Spleen (tissue), 11 donors: ENCODE measurements around the gene TRIM63. TPM values are rescaled to one million over a fixed set of nuclear protein-coding genes. Genes with fewer than 3 reads are reported as not detected.

Experiments
- DNase-seq: peaks from one replicate; pipeline ENCODE4 v3.0.0-alpha.2; 2020
- H3K27ac ChIP-seq, 8 donors: fragments of 200-600 bp; sonication (generic) in 7 of 8; 1 replicate in 4 of 8; 2 replicates in 4 of 8; pipeline versions ENCODE4 v1.5.0 to v1.8.0; 2016 to 2021; ENCODE audit warnings: inconsistent platforms in 4 of 8, mild to moderate bottlenecking in 4 of 8, moderate library complexity in 1 of 8
- H3K27me3 ChIP-seq, 7 donors: fragments of 200-600 bp; sonication (generic) in 6 of 7; replicated peaks in 1 of 7; 1 replicate in 4 of 7; 2 replicates in 3 of 7; pipeline versions ENCODE4 v1.5.0 to v1.8.0; 2016 to 2021; ENCODE audit warnings: inconsistent platforms in 3 of 7, mild to moderate bottlenecking in 1 of 7
- H3K36me3 ChIP-seq, 6 donors: fragments of 200-600 bp; sonication (generic) in 5 of 6; 1 replicate in 4 of 6; 2 replicates in 2 of 6; pipeline versions ENCODE4 v1.5.0 to v1.8.0; 2016 to 2021; ENCODE audit warnings: inconsistent platforms in 2 of 6
- H3K4me1 ChIP-seq, 6 donors: fragments of 200-600 bp; sonication (generic) in 5 of 6; 1 replicate in 3 of 6; 2 replicates in 3 of 6; pipeline versions ENCODE4 v1.5.0 to v1.8.0; 2016 to 2021; ENCODE audit warnings: inconsistent platforms in 3 of 6
- H3K4me3 ChIP-seq, 8 donors: fragments of 200-600 bp; sonication (generic) in 7 of 8; 1 replicate in 4 of 8; 2 replicates in 4 of 8; pipeline versions ENCODE4 v1.5.0 to v1.8.0; 2016 to 2021; ENCODE audit warnings: inconsistent platforms in 4 of 8, mild to moderate bottlenecking in 4 of 8, moderate library complexity in 2 of 8
- H3K9me3 ChIP-seq, 8 donors: fragments of 200-600 bp; sonication (generic) in 7 of 8; 1 replicate in 4 of 8; 2 replicates in 4 of 8; pipeline versions ENCODE4 v1.5.0 to v1.8.0; 2016 to 2021; ENCODE audit warnings: inconsistent platforms in 4 of 8
- POLR2A ChIP-seq, 3 donors: fragments of 450-650 bp; IDR thresholded peaks; one replicate each; pipeline ENCODE4 v1.5.1; 2017; ENCODE audit warnings: antibody characterized with exemption in 3 of 3, mild to moderate bottlenecking in 1 of 3
- POLR2AphosphoS5 ChIP-seq, 3 donors: sonication (generic); formaldehyde crosslinking; IDR thresholded peaks; one replicate each; pipeline ENCODE4 v1.5.1; 2017; ENCODE audit warnings: antibody characterized with exemption in 3 of 3
- WGBS, 5 donors: extraction: QIAGEN DNeasy Blood & Tissue Kit in 3 of 5; methylation state at CpG; one replicate each; pipeline versions ENCODE4 v1.1.5 to v1.1.7; 2013 to 2018; 5-methylcytosine and 5-hydroxymethylcytosine counted together
- intact Hi-C: fragments of 100-400 bp; cut with DNase I; formaldehyde crosslinking; loops from one replicate; pipeline ENCODE4 v1.15.0; 2023; ENCODE audit warnings: low total_unique reads
- polyA plus RNA-seq, 3 donors: library from polyadenylated mRNA; stranded (reverse); fragments of 200-250 nt; gene quantifications; one replicate each; pipeline ENCODE4 v1.2.1, GENCODE V29; 2013
- total RNA-seq, 7 donors: library from RNA; depleted of rRNA in 3 of 7; stranded (reverse); fragments of >200 nt in 3 of 7; fragmentation: NEBNext Ultra II Directional in 4 of 7; extraction: Animal tissue kit (Norgen Biotek cat#: 25700) in 4 of 7; gene quantifications; one replicate each; pipeline versions ENCODE4 v1.1.0 to v1.2.1, GENCODE V29; 2016 to 2021
- TF ChIP-seq, protein P1 (sequence below), 11 experiments: fragments of 200-600 bp in 7 of 11; fragments of 450-650 bp in 4 of 11; sonication (generic) in 4 of 11; IDR thresholded peaks in 8 of 11; conservative IDR thresholded peaks in 3 of 11; 1 replicate in 7 of 11; 2 replicates in 4 of 11; pipeline versions ENCODE4 v1.4.0 to v1.8.0; 2016 to 2021; ENCODE audit warnings: antibody characterized with exemption in 11 of 11, inconsistent platforms in 4 of 11, mild to moderate bottlenecking in 1 of 11
- donor health status: healthy with polysubstance abuse.
- donor health status: DM: no; HTN: no; CAD: no; lungs with moderate emphysema.
- donor health status: DM: no; HTN: no; CAD: no.
- donor health status: Bipolar disorder and iron deficiency.
- donor health status: healthy.
- donor health status: DM: no; HTN: no; CAD: no.
- donor health status: DM: yes; HTN: yes; CAD: no.

Gene TRIM63
- total and polyA plus RNA-seq, 10 donors, result 0.13 to 0.61 (median 0.30) TPM; not detected in 5

DNA sequence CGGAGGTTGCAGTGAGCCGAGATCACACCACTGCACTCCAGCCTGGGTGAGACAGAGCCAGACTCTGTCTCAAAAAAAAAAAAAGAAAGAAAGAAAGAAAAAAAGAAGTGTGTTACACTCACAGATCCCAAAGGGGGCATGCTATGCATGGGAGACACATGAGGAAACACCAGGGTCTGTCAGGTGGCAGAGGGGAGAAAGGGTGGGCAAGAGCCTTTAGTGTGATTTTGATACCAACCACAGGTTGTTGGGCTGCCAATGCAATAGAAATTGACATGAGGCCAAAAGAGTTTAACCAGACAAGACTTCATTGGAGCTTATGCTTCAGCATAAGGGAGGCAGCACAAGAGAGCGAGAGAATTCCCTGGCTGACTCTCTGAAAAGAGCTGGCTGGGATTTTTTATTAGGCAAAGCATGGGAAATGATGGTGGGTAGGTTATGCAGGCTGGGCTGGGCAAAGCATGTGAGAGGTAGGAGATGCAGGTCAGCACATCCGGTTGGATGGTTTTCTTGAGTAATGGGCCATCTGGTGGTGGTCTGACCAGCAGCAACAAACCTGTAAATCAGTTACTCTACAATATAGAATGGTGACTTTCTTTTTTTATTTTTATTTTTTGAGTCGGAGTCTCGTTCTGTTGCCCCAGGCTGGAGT, 57.5 kb downstream of the TRIM63 start:
- 69 to 76% (median 72%) methylated on average over 6 of the region's 6 CpGs for WGBS, 5 donors
- no peaks in the 10 kb centered on the region for H3K36me3 ChIP-seq

DNA sequence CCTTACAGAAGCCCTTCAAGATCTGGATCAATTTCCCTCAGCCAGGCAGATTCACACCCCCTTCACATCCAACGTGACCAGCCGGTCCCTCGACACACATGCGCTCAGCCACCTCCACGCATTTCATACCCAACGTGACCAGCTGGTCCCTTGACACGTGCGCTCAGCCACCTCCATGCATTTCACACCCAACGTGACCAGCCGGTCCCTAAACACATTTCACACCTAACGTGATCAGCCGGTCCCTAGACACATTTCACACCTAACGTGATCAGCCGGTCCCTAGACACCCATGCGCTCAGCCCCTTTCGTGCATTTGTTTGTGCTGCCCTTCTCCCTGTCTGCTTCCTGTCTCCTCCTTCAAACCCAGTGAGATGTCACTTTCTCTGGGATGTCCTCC, 60.7 kb downstream of the TRIM63 start:
- DNase-seq, result no peak
- no peaks in the 10 kb centered on the region for H3K9me3 ChIP-seq
- peaks cover 0 to 22% (median 4%) of the 10 kb centered on the region in 6 donors for H3K4me1 ChIP-seq
- H3K4me3 ChIP-seq, result no peak overlapping the region
- no peaks in the 10 kb centered on the region for H3K36me3 ChIP-seq
- no peak for TF ChIP-seq POLR2AphosphoS5 (IDR thresholded peaks at IDR 0.05)
- no peak for TF ChIP-seq POLR2A (IDR thresholded peaks at IDR 0.05)
- TF ChIP-seq, protein P1, sequence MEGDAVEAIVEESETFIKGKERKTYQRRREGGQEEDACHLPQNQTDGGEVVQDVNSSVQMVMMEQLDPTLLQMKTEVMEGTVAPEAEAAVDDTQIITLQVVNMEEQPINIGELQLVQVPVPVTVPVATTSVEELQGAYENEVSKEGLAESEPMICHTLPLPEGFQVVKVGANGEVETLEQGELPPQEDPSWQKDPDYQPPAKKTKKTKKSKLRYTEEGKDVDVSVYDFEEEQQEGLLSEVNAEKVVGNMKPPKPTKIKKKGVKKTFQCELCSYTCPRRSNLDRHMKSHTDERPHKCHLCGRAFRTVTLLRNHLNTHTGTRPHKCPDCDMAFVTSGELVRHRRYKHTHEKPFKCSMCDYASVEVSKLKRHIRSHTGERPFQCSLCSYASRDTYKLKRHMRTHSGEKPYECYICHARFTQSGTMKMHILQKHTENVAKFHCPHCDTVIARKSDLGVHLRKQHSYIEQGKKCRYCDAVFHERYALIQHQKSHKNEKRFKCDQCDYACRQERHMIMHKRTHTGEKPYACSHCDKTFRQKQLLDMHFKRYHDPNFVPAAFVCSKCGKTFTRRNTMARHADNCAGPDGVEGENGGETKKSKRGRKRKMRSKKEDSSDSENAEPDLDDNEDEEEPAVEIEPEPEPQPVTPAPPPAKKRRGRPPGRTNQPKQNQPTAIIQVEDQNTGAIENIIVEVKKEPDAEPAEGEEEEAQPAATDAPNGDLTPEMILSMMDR (IDR thresholded peaks at IDR 0.05 in 8 of 11, conservative IDR thresholded peaks at IDR 0.05 in 3 of 11), result no peak
- 88 to 96% (median 92%) methylated on average over 16 of the region's 16 CpGs for WGBS, 5 donors
- H3K27me3 ChIP-seq, result no peaks in the 10 kb centered on the region
- intact Hi-C loops, result no loop called here
- H3K27ac ChIP-seq, result no peak overlapping the region

More for the DNA sequence above, 57.5 kb downstream of the TRIM63 start:
- Histone ChIP-seq H3K9me3 (no peaks in the 10 kb centered on the region), H3K4me3 (no peak overlapping the region), H3K27me3 (no peaks in the 10 kb centered on the region), H3K4me1 (peaks cover 0 to 10% (median under 1%) of the 10 kb centered on the region in 6 donors), H3K27ac (no peak overlapping the region)
- intact Hi-C loops, result no loop called here
- TF ChIP-seq, protein P1 (IDR thresholded peaks at IDR 0.05 in 8 of 11, conservative IDR thresholded peaks at IDR 0.05 in 3 of 11), result peak in 1 of 11 experiments; percentile 7
- no peak for TF ChIP-seq POLR2AphosphoS5 (IDR thresholded peaks at IDR 0.05)
- DNase-seq, result peak; percentile 31

DNA sequence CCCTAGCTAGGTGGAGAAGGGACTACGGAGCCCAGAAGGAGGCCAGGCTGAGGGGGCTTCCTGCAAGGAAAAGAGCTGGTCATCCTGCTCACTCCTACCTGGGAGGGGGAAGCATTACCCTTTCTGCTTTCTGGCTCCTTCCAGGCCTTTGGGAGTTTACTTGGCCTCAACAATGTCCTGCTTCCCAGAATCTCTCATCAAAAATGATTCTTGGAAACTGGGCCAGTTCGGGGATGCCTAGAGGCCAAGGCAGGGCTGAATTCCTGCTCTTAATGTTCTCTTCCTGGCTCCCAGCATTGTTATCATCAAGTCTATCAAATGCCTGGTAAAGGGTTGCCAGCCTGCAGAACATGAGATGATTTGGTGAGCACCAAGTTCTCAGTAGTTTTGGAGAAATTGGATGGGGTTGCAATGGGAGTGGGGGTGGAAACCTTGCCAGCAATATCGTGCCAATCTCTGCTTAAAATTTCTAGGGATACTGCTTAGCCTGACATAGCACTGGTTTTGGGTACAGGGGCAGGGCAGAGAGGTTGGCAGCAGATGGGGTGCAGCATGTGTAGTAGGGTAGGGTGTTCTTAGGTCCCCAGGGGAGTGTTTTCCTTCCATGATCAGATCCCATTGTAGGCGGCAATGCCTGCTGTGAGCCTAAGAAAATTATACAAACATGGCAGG, 61.9 kb downstream of the TRIM63 start:
- Histone ChIP-seq H3K36me3 (no peaks in the 10 kb centered on the region), H3K4me3 (no peak overlapping the region), H3K27ac (peak overlapping the region in 4 of 8 donors; percentile 22 to 54 (median 34)), H3K9me3 (no peaks in the 10 kb centered on the region), H3K4me1 (peaks cover 0 to 22% (median 4%) of the 10 kb centered on the region in 6 donors), H3K27me3 (no peaks in the 10 kb centered on the region)
- 66 to 82% (median 79%) methylated on average over 4 of the region's 4 CpGs for WGBS, 5 donors
- DNase-seq, result no peak
- intact Hi-C loops, result no loop called here
- TF ChIP-seq POLR2A (IDR thresholded peaks at IDR 0.05), result no peak
- no peak for TF ChIP-seq POLR2AphosphoS5 (IDR thresholded peaks at IDR 0.05)
- TF ChIP-seq, protein P1 (IDR thresholded peaks at IDR 0.05 in 8 of 11, conservative IDR thresholded peaks at IDR 0.05 in 3 of 11), result no peak

DNA sequence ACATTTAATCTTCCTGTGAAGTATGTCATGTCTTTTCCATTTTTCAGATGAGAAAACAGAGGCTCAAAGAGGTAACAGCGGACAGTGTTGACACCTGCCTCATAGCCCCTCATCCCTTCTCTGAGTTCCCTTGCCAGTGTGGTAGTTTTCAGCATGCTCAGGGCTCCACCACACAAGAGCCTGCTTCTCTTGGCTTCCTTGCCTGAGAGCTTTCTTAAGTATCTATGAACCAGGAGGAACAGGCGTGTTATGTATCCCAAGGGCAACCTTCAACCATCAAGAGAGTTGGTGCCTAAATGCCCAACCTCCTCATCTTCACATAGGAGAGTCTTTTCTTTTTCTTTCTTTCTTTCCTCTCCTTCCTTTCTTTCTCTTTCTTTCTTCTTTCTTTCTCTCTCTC, 63.7 kb downstream of the TRIM63 start:
- no peaks in the 10 kb centered on the region for H3K27me3 ChIP-seq
- no peaks in the 10 kb centered on the region for H3K9me3 ChIP-seq
- no peaks in the 10 kb centered on the region for H3K36me3 ChIP-seq
- TF ChIP-seq, protein P1 (IDR thresholded peaks at IDR 0.05 in 8 of 11, conservative IDR thresholded peaks at IDR 0.05 in 3 of 11), result no peak
- TF ChIP-seq POLR2A (IDR thresholded peaks at IDR 0.05) (no peak), POLR2AphosphoS5 (IDR thresholded peaks at IDR 0.05) (no peak)
- intact Hi-C loops, result no loop called here
- H3K4me1 ChIP-seq, result peaks cover 0 to 18% (median 7%) of the 10 kb centered on the region in 6 donors
- no peak overlapping the region for H3K4me3 ChIP-seq
- H3K27ac ChIP-seq, result peak overlapping the region in 2 of 8 donors; percentile 5 to 45
- 72 to 79% (median 78%) methylated on average over 2 of the region's 2 CpGs for WGBS, 5 donors
- no peak for DNase-seq
